Ascending aorta (tissue), 2 donors: ENCODE measurements around the gene MTREX. TPM values are rescaled to one million over a fixed set of nuclear protein-coding genes. Genes with fewer than 3 reads are reported as not detected.

Experiments
- DNase-seq, 2 donors: peaks; one replicate each; pipeline ENCODE4 v3.0.0-alpha.2; 2019; ENCODE audit warnings: low spot score in 2 of 2
- H3K27ac ChIP-seq, 2 donors: fragments of 200-600 bp; sonication (generic); one replicate each; pipeline ENCODE4 v1.5.1; 2016 to 2017; ENCODE audit warnings: mild to moderate bottlenecking in 1 of 2
- H3K27me3 ChIP-seq: fragments of 200-600 bp; sonication (generic); one replicate; pipeline ENCODE4 v1.5.1; 2017
- H3K36me3 ChIP-seq, 2 donors: fragments of 200-600 bp; sonication (generic); one replicate each; pipeline ENCODE4 v1.5.1; 2016
- H3K4me1 ChIP-seq, 2 donors: fragments of 200-600 bp; sonication (generic); one replicate each; pipeline ENCODE4 v1.5.1; 2016 to 2017; ENCODE audit warnings: mild to moderate bottlenecking in 1 of 2
- H3K4me3 ChIP-seq, 2 donors: fragments of 200-600 bp; sonication (generic); one replicate each; pipeline ENCODE4 v1.5.1; 2016 to 2017; ENCODE audit warnings: mild to moderate bottlenecking in 1 of 2
- H3K9me3 ChIP-seq, 2 donors: fragments of 200-600 bp; sonication (generic); one replicate each; pipeline ENCODE4 v1.5.1; 2016
- intact Hi-C: fragments of 100-400 bp; cut with DNase I; formaldehyde crosslinking; loops from one replicate; pipeline ENCODE4 v1.15.1; 2023
- total RNA-seq: library from RNA; depleted of rRNA; stranded (reverse); fragments of >200 nt; gene quantifications from one replicate; pipeline ENCODE4 v1.1.0, GENCODE V29; 2016
- TF ChIP-seq, protein P1 (sequence below), 3 experiments: fragments of 200-600 bp in 2 of 3; fragments of 450-650 bp in 1 of 3; sonication (generic) in 2 of 3; IDR thresholded peaks; one replicate each; pipeline ENCODE4 v1.5.1; 2016 to 2019; ENCODE audit warnings: antibody characterized with exemption in 3 of 3, mild to moderate bottlenecking in 1 of 3, moderate library complexity in 1 of 3

MTREX gene
- total RNA-seq, 1 donor from 2014 or later: 17.1 TPM

DNA sequence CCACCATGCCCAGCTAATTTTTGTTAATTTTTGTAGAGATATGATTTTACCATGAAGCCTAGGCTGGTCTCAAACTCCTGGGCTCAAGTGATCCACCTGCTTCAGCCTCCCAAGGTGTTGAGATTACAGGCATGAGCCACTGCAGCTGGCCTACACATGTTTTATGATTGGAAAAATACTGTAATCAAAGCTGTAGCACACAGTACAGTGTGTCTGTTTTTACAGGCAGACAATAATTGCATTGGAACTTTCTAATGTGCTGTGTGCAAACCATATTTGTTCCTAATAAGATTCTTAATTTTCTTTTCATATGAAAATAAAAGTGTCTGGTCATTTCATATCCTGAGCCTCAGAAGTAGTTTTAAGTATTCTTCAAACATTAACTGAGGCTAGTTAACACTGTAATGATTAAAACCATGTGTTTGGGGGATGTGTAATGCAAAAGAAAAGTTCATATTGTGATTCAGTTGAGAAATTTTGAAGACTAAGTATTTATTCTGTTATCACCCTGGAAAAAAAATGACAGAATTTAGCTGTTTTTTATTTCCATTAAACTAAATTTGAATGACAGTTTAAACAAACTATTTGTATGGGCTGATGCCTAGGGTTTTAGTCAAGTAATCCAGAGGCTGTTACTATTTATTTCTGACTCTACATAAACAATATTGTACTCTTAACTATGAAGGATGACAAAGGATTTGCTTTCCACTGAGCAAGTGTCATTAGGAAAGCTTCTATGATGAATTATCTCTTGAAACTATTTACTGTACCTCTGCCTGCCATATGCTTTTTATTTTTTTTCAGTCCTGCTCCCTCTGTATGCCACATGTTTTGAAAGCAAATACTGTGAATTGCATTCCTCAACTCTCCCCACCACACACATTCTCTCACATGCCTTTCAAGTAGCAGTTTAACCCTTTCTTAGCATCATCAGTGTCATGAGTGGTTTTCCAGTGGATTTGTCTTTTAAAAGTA lies 111.5 kb downstream of the MTREX start:
- Histone ChIP-seq H3K27me3 (no peaks in the 10 kb centered on the region), H3K4me3 (no peak overlapping the region), H3K36me3 (peaks cover 32 to 39% of the 10 kb centered on the region in 2 donors), H3K27ac (peak overlapping the region in 1 of 2 donors; percentile 12), H3K4me1 (peaks cover 2 to 7% of the 10 kb centered on the region in 2 donors), H3K9me3 (no peaks in the 10 kb centered on the region)
- DNase-seq: no peak
- intact Hi-C loops: no loop called here
- TF ChIP-seq, protein P1, sequence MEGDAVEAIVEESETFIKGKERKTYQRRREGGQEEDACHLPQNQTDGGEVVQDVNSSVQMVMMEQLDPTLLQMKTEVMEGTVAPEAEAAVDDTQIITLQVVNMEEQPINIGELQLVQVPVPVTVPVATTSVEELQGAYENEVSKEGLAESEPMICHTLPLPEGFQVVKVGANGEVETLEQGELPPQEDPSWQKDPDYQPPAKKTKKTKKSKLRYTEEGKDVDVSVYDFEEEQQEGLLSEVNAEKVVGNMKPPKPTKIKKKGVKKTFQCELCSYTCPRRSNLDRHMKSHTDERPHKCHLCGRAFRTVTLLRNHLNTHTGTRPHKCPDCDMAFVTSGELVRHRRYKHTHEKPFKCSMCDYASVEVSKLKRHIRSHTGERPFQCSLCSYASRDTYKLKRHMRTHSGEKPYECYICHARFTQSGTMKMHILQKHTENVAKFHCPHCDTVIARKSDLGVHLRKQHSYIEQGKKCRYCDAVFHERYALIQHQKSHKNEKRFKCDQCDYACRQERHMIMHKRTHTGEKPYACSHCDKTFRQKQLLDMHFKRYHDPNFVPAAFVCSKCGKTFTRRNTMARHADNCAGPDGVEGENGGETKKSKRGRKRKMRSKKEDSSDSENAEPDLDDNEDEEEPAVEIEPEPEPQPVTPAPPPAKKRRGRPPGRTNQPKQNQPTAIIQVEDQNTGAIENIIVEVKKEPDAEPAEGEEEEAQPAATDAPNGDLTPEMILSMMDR (IDR thresholded peaks at IDR 0.05): no peak

DNA sequence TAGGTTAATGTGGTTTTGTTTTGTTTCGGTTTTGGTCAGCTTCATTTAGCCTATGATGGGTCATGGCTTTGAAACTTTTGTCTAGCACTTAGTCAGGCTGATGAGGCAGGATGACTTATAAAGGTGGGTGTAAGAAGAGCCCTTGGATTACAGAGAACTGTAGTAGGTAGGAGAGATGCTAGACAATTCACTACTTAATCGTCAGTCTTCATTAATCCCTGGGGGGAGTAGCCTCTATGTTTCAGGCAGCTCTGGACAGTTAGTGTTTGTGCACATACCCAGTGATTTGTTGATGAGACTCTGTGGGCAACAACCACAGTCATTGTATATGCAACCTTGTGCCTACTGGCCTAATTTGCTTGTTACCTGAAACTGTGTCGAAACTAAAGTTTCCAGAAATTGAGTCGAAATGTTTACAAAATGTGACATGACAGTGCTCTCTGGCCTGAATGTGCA lies 113.3 kb downstream of the MTREX start:
- H3K4me1 ChIP-seq: peaks cover 2 to 7% of the 10 kb centered on the region in 2 donors
- H3K4me3 ChIP-seq: no peak overlapping the region
- intact Hi-C loops: no loop called here
- peaks cover 43 to 53% of the 10 kb centered on the region in 2 donors for H3K36me3 ChIP-seq
- TF ChIP-seq, protein P1 (IDR thresholded peaks at IDR 0.05): no peak
- no peaks in the 10 kb centered on the region for H3K9me3 ChIP-seq
- no peak for DNase-seq
- H3K27me3 ChIP-seq: no peaks in the 10 kb centered on the region
- peak overlapping the region; percentile 30 to 35 for H3K27ac ChIP-seq

DNA sequence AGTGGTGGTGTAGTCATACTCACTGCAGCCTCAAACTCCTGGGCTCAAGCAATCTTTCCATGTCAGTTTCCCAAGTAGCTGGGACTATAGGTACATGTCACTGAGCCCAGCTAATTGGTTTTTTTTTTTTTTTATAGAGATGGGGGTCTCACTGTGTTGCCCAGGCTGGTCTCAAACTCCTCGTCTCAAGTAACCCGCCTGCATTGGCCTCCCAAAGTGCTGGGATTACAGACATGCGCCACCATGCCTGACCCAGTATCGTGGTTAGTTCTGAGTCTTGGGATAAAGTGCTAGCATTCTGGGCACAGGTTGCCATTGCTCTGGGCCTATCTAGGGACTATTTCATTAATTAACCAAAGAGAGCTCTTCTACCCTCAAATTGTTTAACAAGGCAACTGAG lies 118.7 kb downstream of the MTREX start:
- no peak for DNase-seq
- Histone ChIP-seq H3K36me3 (peaks cover 46 to 65% of the 10 kb centered on the region in 2 donors), H3K27me3 (no peaks in the 10 kb centered on the region), H3K9me3 (no peaks in the 10 kb centered on the region), H3K27ac (peak overlapping the region; percentile 17 to 59), H3K4me1 (peaks cover 0 to 16% of the 10 kb centered on the region in 2 donors), H3K4me3 (no peak overlapping the region)
- TF ChIP-seq, protein P1 (IDR thresholded peaks at IDR 0.05): no peak
- intact Hi-C loops: loop anchor here (5.0 kb wide), 1 partner anchor 266 kb away; no protein-coding TSS in a partner anchor

DNA sequence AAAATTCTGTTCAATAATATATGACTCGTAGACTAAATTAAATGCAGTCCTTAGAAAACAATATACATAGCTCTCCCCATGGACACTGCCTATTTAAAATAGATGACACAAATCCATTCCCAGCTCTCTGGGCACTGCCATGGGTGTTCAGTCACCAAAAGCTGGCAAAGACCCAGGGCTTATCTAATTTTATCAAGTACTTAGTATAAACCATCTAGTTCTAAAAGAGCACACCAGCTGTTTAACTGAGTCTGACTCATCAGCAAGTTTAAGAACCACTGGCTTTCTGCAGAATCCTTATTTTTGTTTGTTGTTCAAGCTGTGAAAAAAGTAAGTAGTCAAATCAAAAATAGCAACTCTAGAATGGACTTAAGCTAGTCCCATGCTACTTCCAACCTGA lies 119.4 kb downstream of the MTREX start:
- Histone ChIP-seq H3K36me3 (peaks cover 44 to 63% of the 10 kb centered on the region in 2 donors), H3K27ac (peak overlapping the region; percentile 17 to 63), H3K9me3 (no peaks in the 10 kb centered on the region), H3K27me3 (no peaks in the 10 kb centered on the region), H3K4me1 (peaks cover 0 to 16% of the 10 kb centered on the region in 2 donors), H3K4me3 (no peak overlapping the region)
- TF ChIP-seq, protein P1 (IDR thresholded peaks at IDR 0.05): no peak
- DNase-seq: peak in 1 of 2 donors; percentile 75
- intact Hi-C loops: loop anchor here (5.0 kb wide), 1 partner anchor 265 kb away; no protein-coding TSS in a partner anchor

DNA sequence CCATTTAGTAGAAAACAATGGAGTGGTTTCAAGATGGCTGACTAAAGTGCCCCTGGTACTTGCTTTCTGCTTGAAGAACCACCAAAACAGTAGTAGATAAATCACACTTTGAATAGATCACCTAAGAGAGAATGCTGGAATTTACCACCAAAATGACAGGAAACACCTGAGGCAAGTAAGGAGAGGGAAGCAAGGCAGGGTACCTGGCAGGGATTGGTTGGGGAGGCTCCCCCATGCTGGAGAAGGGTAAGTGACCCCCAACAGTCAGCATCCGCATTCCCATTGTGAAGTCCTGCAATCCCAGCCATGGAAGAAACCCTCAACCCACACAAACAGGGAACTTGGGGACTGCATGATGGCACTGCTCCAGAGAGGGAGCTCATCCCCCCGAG lies 121.4 kb downstream of the MTREX start:
- Histone ChIP-seq H3K4me1 (peaks cover 0 to 16% of the 10 kb centered on the region in 2 donors), H3K4me3 (no peak overlapping the region), H3K9me3 (peaks cover 0 to 6% of the 10 kb centered on the region in 2 donors), H3K27me3 (no peaks in the 10 kb centered on the region), H3K27ac (peak overlapping the region; percentile 14 to 63), H3K36me3 (peaks cover 28 to 45% of the 10 kb centered on the region in 2 donors)
- intact Hi-C loops: loop anchor here (5.0 kb wide), 1 partner anchor 263 kb away; no protein-coding TSS in a partner anchor
- no peak for DNase-seq
- TF ChIP-seq, protein P1 (IDR thresholded peaks at IDR 0.05): no peak
